GM12864 (cell line): ENCODE data around the gene PLEKHA6.

Experiments used
- DNase-seq: peaks from one replicate; pipeline ENCODE4 v3.0.0-alpha.2; 2011; ENCODE audit warnings: low read depth
- H3K4me3 ChIP-seq: 2 replicates; pipeline ENCODE4 v1.5.1; 2011; ENCODE audit warnings: mild to moderate bottlenecking, low read depth, low read length, control low read depth
- CTCF ChIP-seq: IDR thresholded peaks from 2 replicates; pipeline ENCODE4 v1.5.1; 2011; ENCODE audit warnings: low read depth, mild to moderate bottlenecking, moderate library complexity, low read length, control low read depth, inconsistent platforms; ENCODE audit errors: missing control alignments

The PLEKHA6 gene

GRCh38 chr1:204349602-204350001 lies 10.1 kb downstream of the PLEKHA6 start:
- no peak for TF ChIP-seq CTCF
- no peak overlapping the region for H3K4me3 ChIP-seq
- no peak for DNase-seq

GRCh38 chr1:204348722-204349121 lies 11.0 kb downstream of the PLEKHA6 start:
- TF ChIP-seq CTCF, result no peak
- DNase-seq, result no peak
- no peak overlapping the region for H3K4me3 ChIP-seq

GRCh38 chr1:204348242-204348641 lies 11.5 kb downstream of the PLEKHA6 start:
- no peak overlapping the region for H3K4me3 ChIP-seq
- no peak for TF ChIP-seq CTCF
- no peak for DNase-seq

- TF ChIP-seq CTCF, result no peak
- H3K4me3 ChIP-seq, result no peak overlapping the region
- no peak for DNase-seq
These were observed 13.6 kb downstream of the PLEKHA6 start for GRCh38 chr1:204345941-204346645.

- H3K4me3 ChIP-seq, result no peak overlapping the region
- DNase-seq, result no peak
- TF ChIP-seq CTCF, result no peak
These were observed 14.3 kb downstream of the PLEKHA6 start for GRCh38 chr1:204345438-204345841.

- no peak for TF ChIP-seq CTCF
- DNase-seq, result no peak
- H3K4me3 ChIP-seq, result no peak overlapping the region
These were observed 14.9 kb downstream of the PLEKHA6 start for GRCh38 chr1:204344665-204345355.

- DNase-seq, result no peak
These were observed 15.9 kb downstream of the PLEKHA6 start for GRCh38 chr1:204343802-204344201.

More at GRCh38 chr1:204343802-204344201, 15.9 kb downstream of the PLEKHA6 start:
- no peak for TF ChIP-seq CTCF
- H3K4me3 ChIP-seq, result no peak overlapping the region
